Activated naive CD4-positive, alpha-beta T cell treated with anti-CD3 and anti-CD28 coated beads, Interleukin-2, amount 50 U/mL, for 16 hours (primary cell): Measurements from ENCODE around the gene SMC1B.
"Not testable (repeated sequence)": the region's sequence is repeated elsewhere in the genome, so short reads cannot be mapped to it uniquely, and the experiment has no call there.

Experiments
- DNase-seq: peaks from one replicate; pipeline ENCODE4 v3.0.0-alpha.2; 2020

The SMC1B gene

DNA sequence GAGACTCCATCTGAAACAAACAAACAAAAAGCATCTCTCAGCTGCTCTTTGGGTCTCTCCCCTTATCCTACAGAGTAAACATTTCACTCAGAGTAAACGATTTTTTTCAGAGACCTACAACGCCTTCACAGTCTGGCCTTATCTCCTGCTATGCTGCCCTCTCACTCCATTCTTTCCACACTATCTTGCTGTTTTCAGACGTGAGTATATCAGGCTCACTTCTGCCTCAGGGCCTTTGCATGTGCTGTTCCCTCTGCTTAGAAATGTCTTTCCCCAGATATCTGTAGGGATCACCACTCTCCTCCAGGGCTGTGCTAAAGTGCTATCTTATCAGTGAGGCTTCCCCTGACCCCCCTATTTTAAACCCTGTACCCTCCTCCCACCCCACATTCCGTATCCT is 6.6 kb upstream of the SMC1B start:
- no peak for DNase-seq

DNA sequence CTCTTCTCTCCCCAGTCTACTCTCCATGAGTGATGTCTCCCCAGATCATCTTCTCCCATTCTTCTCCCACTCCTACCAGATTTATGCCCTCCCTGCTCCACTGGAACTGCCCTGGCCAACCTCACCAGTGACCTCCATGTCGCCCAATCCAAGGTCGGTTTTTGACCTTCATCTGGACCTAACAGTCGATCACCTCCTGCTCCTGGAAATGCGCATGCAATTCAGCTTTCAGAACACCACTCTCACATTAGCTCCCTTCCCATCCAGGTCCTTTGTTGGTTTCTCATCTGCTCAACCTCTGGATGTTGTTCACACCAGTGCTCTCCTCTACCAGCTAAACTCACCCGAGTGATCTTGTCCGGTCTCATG is 5.4 kb upstream of the SMC1B start:
- no peak for DNase-seq

DNA sequence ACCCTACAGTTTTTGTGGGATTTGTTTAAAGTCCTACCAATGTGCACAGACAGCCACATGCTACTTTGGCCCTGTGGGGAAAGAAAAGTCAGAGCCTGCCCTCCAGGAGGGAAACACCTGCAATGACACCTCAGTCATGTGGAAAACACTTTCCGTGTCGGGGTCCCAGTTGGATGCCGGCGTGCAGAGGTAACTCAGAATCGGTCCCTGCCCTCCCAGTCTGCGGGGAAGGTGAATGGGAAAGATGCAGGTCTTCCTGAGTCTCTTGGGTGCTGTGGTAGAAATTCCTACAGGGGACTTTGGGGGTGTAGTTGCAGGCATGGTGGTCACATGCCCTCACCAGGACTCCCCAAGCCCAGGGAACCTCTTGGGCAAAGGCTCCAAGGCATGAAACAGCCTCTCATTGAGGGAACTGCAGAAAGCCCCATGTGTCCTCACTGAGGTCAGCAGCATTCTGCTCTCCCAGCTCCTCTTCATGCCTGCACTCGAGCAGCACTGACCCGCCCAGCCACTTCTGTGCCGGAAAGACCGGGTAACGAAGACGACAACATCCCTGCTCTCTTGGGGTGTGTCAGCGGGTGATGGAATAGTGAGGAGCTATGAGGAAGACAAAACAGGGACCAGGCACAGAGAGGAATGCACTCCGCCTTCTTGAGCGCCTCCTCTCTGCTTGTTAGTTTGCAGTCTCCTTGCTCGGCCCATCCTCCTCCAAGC is 4.8 kb upstream of the SMC1B start:
- no peak for DNase-seq

DNA sequence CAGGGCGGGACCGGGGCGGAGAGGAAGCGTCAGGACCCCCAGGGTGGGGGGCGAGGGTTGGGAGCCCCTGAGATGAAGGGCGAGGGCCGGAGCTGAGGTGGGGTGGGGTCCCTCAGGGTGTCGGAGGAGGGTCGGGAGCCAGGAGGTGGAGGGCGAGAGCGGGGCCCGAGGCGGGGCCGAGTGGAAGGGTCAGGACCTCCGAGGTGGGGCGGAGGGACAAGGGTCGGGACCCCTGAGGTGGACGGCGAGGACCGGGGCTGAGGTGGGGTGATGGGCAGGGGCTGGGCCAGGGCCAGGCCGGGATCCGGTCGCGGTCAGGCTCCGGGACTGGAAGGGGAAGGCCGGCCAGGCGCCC is 409 bp downstream of the SMC1B start:
- no peak for DNase-seq

DNA sequence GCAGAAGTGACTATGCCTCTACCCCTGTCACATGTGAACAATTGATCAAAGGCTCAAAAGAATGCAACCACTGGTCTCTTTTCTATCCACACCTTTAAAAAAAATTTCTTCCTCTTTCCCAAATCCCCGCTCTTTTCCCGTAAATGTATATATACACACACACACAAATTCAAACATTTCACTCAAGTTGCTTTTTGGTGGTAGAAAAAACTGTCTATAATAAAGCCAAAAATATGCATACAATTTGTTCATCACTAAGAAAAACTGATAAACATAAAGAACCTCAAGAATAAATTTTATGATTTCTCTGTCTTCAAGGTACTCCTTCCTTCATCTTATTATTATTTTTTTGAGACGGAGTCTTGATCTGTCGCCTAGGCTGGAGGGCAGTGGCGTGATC is 5.6 kb downstream of the SMC1B start:
- DNase-seq = no peak

DNA sequence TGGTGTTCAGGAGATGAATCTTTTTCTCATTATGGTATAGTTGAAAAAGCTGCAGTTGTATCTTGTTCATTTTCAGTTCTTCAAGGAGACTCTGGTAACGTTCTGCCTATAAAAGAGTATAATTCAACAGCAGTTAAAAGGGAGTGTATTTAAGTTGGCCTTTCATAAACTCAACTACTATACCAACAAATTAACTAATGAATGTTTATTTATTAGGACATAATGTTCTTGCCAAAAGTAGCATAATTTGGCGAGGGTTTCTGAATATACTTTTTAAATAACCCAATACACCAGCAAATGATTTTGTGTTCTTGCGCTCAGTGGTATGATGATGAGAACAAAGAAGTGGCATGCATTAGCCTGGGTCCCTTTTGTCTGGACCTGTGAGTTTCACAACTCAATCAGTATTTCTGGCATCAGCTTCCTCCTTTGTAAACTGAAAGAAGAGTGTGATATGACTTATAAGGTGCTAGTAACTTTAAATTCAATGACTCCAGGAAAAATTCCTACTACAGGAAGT is 10.9 kb downstream of the SMC1B start:
- DNase-seq = no peak

DNA sequence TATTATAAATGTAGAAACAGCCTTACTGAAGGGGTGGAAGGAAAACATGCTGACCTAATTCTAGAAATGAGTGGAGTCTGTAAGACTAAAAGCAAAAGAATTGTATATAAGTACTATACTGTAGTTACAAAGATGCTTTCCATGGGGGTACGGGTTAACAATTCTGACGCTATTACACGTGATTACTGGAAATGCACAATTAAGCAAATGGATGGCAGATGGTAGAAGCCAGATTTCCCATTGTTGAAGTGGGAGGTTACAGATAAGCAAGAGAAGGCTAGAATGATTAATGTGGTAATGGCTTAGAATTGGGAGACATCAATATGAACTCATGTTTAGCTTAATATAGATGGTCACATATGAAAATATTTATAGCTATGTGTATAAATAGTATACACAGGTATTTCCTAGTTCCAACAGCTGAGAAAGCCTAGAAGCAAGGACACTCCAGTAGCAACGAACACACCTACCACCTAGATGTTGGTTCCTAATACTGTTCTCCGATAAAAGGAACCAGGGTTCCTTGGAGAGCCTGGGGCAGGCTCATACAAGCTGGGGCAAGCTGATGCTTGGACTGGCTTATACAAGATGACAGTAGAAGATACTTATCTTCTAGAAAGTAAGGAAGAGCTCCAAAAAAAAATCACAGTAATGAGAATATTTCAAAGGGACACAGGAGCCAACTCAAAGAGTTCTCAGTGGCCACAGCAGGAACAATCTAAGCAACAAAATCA is 13.5 kb downstream of the SMC1B start:
- no peak for DNase-seq

DNA sequence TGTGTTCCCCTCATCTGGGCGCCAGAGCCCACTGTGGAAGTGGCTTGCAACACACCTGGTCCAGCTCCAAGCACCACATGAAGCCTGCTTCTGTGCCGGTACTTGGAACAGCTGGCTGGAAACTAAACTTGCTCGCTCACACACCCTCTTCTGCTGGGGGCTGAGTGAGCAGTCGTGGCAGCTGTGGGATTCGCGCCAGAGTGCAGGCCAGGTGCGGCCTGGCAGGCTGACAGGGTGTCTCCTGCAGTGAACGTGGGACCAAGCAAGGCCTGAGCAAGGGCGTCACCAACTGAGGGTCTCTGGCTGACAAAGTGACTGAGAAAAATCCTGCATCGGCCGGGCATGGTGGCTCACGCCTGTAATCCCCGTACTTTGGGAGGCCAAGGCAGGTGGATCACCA is 15.2 kb downstream of the SMC1B start:
- DNase-seq = no peak

DNA sequence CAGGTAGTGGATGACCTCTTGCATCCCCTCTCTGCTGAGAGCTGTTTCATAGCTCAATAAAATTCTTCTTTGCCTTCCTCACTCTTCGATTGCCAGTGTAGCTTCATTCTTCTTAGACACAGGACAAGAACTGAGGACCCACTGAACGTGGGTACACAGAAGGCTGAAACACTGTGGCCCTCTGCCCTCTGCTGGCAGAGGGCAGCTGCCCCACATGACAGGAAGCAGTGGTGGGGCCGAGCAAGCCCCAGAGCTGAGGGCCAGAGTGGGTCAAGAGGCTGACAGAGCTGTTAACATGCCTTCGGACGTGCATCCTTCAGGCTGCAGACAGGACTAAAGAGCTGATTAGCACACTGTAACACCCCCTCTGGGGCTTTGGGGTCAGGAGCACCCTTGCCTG is 15.6 kb downstream of the SMC1B start:
- no peak for DNase-seq

DNA sequence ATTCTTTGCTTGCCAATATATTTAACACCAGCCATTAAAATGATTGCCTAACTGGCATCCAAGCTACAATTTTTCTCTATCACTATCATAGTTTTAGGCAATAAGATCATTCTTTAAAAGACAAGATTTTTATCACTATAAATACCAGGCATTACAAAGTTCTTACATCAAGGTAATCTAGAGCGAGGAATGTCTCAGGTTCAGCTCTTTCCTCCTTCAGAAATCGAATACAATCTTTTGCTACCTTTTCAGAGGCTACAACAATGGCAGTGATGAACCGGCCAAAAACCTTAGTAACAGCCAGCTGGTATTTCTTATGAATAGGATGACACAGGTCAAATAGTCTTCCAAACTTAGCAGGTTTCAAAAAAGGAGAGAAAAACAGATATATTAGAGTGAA is 23.9 kb downstream of the SMC1B start:
- DNase-seq = no peak

DNA sequence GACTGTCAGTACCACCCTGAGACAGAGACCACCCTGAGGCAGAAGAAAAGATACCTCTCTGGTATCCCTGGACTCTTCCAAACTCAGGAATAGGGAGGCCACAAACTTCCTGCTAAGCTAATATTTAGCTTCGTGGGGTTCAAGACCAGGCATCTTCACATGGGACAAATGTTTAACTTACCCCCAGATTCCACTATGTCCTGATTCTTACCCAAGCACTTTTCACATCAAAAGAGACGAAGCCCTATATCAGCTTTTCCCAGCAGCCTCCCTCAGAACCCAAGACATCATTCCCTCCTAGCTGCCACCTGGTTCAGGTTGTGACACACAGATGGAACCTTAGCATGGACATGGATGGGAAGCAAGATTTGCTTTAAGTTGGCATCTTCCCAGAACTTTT is 32.1 kb downstream of the SMC1B start:
- DNase-seq = no peak

DNA sequence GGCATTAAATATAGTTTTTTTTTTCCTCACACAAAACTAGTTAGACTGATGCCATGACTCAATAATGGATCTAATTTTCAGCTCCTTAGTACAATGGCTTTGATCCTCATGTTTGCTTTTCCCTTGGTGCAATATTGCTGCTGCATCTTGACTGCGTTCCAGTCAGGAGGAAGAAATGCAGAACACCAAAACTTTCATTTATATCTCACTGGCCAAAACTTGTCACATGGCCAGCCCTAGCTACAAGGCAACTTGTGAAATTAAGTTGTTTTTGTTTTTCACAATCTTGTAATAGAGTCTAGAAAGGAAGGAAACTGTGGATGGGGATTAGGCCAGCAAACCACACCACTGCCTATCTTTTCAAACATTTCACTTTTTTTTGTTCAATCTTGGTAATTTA is 36.7 kb downstream of the SMC1B start:
- DNase-seq = no peak

DNA sequence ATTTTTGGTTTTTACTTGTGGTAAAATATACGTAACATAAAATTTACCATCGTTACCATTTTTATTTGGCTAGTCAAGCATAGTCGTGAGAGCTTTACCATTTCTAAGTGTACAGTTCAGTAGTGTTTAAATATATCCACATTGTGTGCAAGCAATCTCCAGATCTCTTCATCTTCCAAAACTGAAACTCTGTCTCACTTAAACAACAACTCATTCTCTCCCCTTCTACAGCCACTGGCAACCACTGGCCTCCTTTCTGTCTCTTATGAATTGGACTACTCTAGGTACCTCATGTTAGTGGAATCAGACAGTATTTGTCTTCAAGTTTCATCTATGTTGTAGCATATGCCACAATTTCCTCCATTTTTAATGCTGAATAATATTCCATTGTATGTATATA is 37.4 kb downstream of the SMC1B start:
- no peak for DNase-seq

DNA sequence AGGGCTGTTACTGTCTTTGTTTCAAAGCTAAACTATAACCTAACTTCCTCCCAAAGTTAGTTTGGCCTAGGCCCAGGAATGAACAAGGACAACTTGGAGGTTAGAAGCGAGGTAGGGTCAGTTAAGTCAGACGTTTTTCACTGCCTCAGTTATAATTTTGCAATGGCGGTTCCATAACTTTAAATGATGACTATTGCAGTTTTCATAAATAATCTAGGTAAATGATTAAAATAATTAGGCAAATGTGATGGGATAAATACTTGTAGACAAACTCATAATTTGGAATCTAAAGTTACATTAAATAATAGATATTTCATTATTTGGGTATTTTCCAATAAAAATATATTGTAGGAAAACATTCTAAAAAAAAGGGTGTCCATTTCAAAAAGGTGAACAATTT is 39.8 kb downstream of the SMC1B start:
- DNase-seq = not testable (repeated sequence)

DNA sequence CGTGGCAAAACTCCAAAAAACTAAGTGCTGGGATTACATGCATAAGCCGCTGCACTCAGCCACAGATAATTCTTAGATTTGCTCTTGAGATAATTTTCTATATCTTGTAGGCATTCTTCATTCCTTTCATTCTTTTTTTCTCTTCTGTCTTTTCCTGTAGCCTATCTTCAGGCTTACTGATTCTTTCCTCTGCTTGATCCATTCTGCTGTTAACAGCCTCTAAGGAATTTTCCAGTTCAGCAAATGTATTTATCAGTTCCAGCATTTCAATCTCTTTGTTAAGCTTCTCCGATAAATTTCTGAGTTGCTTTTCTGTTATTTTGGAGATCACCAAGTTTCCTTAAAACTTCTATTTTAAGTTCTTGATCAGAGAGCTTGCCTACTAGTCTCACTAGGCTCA is 46.7 kb downstream of the SMC1B start:
- DNase-seq = no peak

DNA sequence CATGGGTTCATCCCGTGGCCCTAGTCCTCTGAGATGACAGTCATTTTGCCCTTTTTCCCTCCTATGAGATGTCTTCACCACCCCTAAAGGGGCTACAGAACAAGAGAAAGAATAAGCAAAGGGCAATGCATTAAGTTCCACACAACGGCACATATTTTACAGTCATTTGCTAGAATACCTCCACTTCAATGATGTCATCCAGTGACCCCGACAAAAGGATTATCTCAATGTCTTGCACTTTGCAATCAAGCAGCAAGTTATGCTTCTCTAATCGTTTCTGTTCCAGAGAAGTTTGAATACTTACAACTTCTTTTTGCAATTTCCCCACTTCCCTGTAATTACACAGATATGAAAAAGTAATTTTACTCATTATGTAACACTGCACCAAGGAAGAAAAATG is 53.8 kb downstream of the SMC1B start:
- DNase-seq = no peak

DNA sequence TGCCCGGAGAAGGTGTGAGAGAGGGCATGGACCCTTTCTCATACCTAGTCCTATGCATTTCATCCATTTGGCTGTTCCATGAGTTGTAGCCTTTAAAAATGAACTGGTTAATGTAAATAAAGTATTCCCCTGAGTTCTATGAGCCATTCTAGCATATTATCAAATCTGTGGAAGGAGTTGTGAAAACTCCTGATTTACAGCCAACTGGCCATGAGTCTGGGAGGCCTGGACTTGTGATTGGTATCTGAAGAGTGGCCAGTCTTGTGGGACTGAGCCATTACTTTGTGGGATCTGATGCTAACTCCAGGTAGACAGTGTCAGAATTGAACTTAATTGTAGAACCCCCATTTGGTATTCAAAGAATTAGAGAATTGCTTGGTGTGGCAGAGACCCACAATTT is 55.3 kb downstream of the SMC1B start:
- no peak for DNase-seq

DNA sequence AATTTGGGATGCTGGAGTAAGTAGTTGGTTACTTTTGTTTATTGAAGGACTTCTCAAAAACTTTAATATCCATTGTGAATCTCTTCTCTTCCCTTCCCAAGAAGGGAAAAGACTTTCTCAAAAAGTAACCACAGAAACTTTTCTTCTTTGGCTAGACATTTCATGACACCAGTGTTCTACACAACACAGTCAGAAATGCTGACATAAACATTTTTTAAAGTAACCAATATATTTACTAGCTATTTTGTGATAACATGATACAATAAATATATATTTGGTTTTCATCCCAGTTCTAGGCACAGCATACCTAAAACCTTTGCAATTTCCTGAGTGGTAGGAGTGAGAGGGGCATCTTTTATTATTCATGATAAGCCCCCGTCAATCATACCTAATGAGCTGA is 55.9 kb downstream of the SMC1B start:
- DNase-seq = no peak

DNA sequence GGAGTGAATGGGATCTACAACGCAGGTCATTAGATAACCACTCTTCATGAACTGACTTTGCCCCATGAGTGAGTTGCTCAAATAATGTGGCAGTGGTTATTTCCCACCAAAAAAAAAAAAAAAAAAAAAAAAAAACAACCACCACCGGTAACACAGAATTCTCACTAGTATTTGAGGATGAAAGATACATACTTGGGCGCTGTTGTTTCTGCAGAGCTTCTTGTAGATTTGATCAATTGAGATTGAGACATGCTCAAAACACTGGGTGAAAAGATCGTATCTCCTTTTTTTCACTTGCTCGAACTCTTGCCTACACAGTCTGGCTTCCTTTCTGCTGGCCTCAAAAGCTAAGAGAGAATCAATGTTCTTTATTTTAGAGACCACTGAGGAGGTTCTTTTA is 59.6 kb downstream of the SMC1B start:
- no peak for DNase-seq

DNA sequence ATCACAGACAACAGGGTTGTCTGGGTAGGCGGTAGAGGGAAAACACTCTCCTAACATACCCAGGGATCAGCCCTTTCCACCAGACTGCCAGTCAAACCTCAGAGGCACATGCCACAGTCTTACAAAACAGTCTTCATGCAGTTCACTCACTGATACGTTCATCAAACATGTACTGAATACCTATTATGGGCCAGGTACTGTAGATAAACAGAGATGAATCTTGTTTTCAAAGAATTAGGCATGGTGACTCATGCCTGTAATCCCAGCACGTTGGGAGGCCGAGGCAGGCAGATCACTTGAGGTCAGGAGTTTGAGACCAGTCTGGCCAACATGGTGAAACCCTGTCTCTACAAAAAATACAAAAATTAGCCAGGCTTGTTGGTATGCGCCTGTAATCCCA is 60.6 kb downstream of the SMC1B start:
- not testable (repeated sequence) for DNase-seq

DNA sequence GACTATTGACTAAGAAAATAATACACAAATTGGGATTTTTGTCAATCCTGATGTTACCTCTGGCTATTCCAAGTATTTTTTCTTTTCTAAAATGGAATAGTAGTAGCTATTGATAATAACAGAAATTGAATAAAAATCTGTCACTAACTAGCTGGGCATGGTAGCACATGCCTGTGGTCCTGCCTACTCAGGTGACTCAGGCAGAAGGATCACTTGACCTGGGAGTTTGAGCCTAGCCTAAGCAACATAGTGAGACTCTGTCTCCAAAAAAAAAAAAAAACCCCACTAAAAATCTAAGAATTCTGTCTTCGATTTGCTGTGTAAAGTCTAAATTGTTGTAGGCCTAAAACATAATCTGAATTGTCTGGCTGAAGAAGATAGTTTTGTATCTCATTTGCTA is 61.4 kb downstream of the SMC1B start:
- no peak for DNase-seq

DNA sequence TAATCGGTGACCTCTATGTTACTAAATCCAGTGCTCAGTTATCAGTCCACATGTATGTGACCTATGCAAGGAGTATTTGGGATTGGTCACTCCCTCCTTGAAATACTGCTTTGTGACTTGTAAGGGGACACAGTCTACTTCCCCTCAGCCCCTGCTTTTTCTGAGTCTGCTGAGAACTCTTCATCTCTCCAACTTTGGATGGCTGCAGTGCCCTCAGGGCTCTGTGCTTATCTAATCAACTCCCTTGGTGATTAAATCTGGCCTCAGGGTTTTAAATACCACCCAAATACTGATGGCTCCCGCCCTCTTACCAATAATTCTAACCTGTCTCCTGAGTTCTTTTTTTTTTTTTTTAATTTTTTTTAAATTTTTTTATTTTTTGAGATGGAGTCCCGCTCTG is 63.5 kb downstream of the SMC1B start:
- no peak for DNase-seq

DNA sequence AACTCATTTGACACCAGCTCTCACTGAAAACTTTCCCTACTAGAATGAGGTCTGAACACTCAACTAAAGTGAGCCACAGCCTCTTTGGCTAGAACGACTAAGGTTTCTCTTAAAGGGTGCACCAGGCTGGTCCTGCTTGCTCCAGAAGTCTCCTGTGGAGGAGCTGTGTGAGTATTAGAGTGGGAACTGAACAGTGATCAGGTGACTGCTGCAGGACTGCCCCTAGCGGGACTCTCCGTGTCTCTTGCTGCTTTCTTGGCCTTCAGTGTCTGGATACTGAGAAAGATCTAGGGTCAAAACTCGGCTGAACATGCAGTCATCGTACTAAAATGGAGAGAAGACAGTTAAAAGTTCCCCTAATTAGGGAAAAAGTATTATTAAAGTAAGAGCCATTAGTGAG is 69.1 kb downstream of the SMC1B start:
- no peak for DNase-seq

DNA sequence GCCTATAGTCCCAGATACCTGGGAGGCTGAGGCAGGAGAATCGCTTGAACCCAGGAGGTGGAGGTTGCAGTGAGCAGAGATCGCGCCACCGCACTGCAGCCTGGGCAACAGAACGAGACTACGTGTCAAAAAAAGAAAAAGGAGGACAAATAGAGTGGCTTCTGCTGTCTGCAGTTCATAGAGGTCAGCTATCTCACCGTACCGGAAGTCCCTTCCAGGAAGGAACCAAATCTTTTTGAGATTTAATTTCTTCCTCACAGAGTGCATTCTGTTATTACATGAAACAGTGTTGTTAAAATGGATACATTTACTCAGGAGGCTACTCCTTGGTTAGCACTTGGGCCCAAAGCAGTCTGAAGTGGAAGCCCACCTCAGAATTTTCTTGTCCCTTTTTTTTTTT is 70.3 kb downstream of the SMC1B start:
- no peak for DNase-seq

DNA sequence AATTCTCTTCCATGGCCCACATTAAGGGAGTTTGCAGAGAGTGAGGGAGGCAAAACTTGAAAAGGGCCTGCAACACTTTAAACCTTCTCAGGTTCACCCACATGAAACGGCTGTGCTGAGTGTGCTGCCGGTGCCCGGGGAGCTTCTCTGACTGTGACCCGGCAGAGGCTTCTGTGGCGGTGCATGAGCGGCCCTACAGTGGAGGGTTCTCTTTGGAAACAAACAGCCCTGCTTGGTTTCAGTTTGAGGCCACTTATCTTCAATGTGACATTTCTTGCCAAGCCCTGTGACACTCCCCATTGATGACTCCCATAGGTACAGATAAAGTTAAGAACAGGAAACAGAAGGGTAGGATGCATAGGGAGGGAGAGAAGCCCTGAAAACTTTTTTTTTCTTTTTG is 71.9 kb downstream of the SMC1B start:
- peak; percentile 71 for DNase-seq
